HepG2 (cell line): ENCODE data around the gene EPHX1. TPM values are rescaled to one million over a fixed set of nuclear protein-coding genes. Genes with fewer than 3 reads are reported as not detected.

Source experiments
- ATAC-seq: fragments of 200-7000 bp; cut with Tn5 transposase; 3 replicates; pipeline ENCODE4 v1.9.1; 2020; ENCODE audit warnings: mild to moderate bottlenecking, moderate library complexity
- BruUV-seq: library from RNA; stranded (reverse); fragments of 400-500 nt; replicated peaks from 2 replicates; lab custom pipeline; 2021; lab: Mats Ljungman, UMichigan
- CTCF ChIA-PET: fragments of 300-600 bp; formaldehyde crosslinking; extraction: SDS; loops from one replicate; lab custom pipeline; 2021; ENCODE audit warnings: low total read pairs, inconsistent platforms, low intra/inter-chr PET ratio; lab: Yijun Ruan, JAX
- POLR2A ChIA-PET: fragments of 350-600 bp; sonication (Branson Sonifier 250); formaldehyde crosslinking; loops from one replicate; lab custom pipeline; 2020; ENCODE audit warnings: antibody characterized with exemption, inconsistent platforms; lab: Yijun Ruan, JAX
- DNase-seq: peaks from one replicate; pipeline ENCODE4 v3.0.0-alpha.2; 2015; ENCODE audit warnings: low spot score
- FAIRE-seq: peaks from 3 replicates; lab custom pipeline; 2011; peaks lifted over from hg19 to GRCh38; lab: Jason Lieb, UNC
- H2AFZ ChIP-seq: one replicate; pipeline ENCODE4 v1.6.1; 2011; ENCODE audit warnings: low read length, inconsistent platforms
- H3K27ac ChIP-seq: fragments of 300-600 bp; 3 replicates; pipeline ENCODE4 v1.8.0; 2011; ENCODE audit warnings: mixed run types, mild to moderate bottlenecking, mixed read lengths, low read length, inconsistent platforms; ENCODE audit not compliant: insufficient read depth; ENCODE audit errors: extremely low read length
- H3K27me3 ChIP-seq, 2 experiments: fragments of 200-600 bp in 1 of 2; 2 replicates in 1 of 2; 3 replicates in 1 of 2; pipeline versions ENCODE4 v1.6.0 to v1.8.0; 2011; ENCODE audit warnings: low read length in 2 of 2, mild to moderate bottlenecking in 2 of 2, moderate library complexity in 2 of 2, inconsistent platforms in 1 of 2; ENCODE audit not compliant: insufficient read depth in 2 of 2, control insufficient read depth in 1 of 2
- H3K36me3 ChIP-seq, 2 experiments: fragments of 200-600 bp in 1 of 2; replicated peaks in 1 of 2; 2 replicates in 1 of 2; 3 replicates in 1 of 2; pipeline versions ENCODE4 v1.5.1 to v1.8.0; 2011; ENCODE audit warnings: low read length in 2 of 2, inconsistent platforms in 1 of 2; ENCODE audit not compliant: insufficient read depth in 2 of 2, control insufficient read depth in 1 of 2
- H3K4me1 ChIP-seq: 2 replicates; pipeline ENCODE4 v1.5.1; 2012; ENCODE audit warnings: low read length, inconsistent platforms; ENCODE audit not compliant: insufficient read depth
- H3K4me2 ChIP-seq: 2 replicates; pipeline ENCODE4 v1.6.0; 2011; ENCODE audit warnings: low read depth, low read length, inconsistent platforms
- H3K4me3 ChIP-seq, 3 experiments: fragments of 200-600 bp in 1 of 3; sonication (generic), shearing (Covaris generic) in 1 of 3; replicated peaks in 1 of 3; 2 replicates each; pipeline ENCODE4 v1.5.1; 2011 to 2016; ENCODE audit warnings: low read length in 3 of 3, inconsistent platforms in 2 of 3, low read depth in 2 of 3, mild to moderate bottlenecking in 2 of 3, control low read depth in 1 of 3, mixed read lengths in 1 of 3; ENCODE audit not compliant: insufficient read depth in 1 of 3
- H3K79me2 ChIP-seq: one replicate; pipeline ENCODE4 v1.6.1; 2011; ENCODE audit warnings: low read length, inconsistent platforms; ENCODE audit not compliant: insufficient read depth
- H3K9ac ChIP-seq: 2 replicates; pipeline ENCODE4 v1.6.0; 2011; ENCODE audit warnings: mild to moderate bottlenecking, low read depth, low read length, inconsistent platforms; ENCODE audit not compliant: insufficient read depth
- H3K9me3 ChIP-seq: 2 replicates; pipeline ENCODE4 v1.5.1; 2012; ENCODE audit warnings: mild to moderate bottlenecking, low read length
- H4K20me1 ChIP-seq: 2 replicates; pipeline ENCODE4 v1.6.0; 2011; ENCODE audit warnings: inconsistent platforms, mild to moderate bottlenecking, low read length, moderate library complexity; ENCODE audit not compliant: insufficient read depth
- AGO2 ChIP-seq: fragments of 200-400 bp; formaldehyde crosslinking; optimal IDR thresholded peaks from 2 replicates; pipeline ENCODE3; 2017; ENCODE audit warnings: mild to moderate bottlenecking, low read depth, low read length, moderate library complexity
- GTF3A ChIP-seq: sonication (generic); formaldehyde crosslinking; conservative IDR thresholded peaks from 2 replicates; pipeline ENCODE4 v1.4.0; 2020; ENCODE audit warnings: mild to moderate bottlenecking, missing genetic modification reagents
- HOXA3 ChIP-seq: sonication (generic); formaldehyde crosslinking; IDR thresholded peaks from 2 replicates; pipeline ENCODE4 v1.5.0; 2020; ENCODE audit warnings: missing genetic modification reagents
- IKZF5 ChIP-seq: IDR thresholded peaks from 2 replicates; pipeline ENCODE4 v1.6.1; 2018; ENCODE audit warnings: missing genetic modification reagents, mild to moderate bottlenecking, missing compliant biosample characterization
- TOE1 ChIP-seq: sonication (generic); formaldehyde crosslinking; IDR thresholded peaks from 2 replicates; pipeline ENCODE4 v1.4.0; 2020; ENCODE audit warnings: mild to moderate bottlenecking, missing genetic modification reagents
- WGBS: methylation state at CpG from one replicate; pipeline ENCODE4 v1.1.6; 2017; ENCODE audit warnings: low lambda C conversion rate; 5-methylcytosine and 5-hydroxymethylcytosine counted together
- in situ Hi-C: cut with HindIII; loops from 2 replicates; pipeline ENCODE4 v1.10.0; 2017; ENCODE audit warnings: low pct_unique_long_range_greater_than_20kb; ENCODE audit not compliant: extremely low pct_ligation_motif_present
- intact Hi-C: fragments of 100-400 bp; cut with micrococcal nuclease; formaldehyde crosslinking; loops from one replicate; pipeline ENCODE4 v1.10.0; 2022; ENCODE audit not compliant: unreplicated experiment
- polyA plus RNA-seq, 8 experiments: library from polyadenylated mRNA; depleted of rRNA in 3 of 8; stranded (reverse) in 7 of 8; unstranded in 1 of 8; fragments of >200 nt; fragmentation: Illumina TruSeq in 4 of 8; extraction: Trizol in 4 of 8; gene quantifications; 2 replicates each; pipeline versions ENCODE4 v1.2.1 to v1.2.3, GENCODE V29; 2011 to 2016; ENCODE audit warnings: low read depth in 4 of 8, missing spikeins in 1 of 8, mixed read lengths in 1 of 8; ENCODE audit not compliant: insufficient read depth in 1 of 8
- total RNA-seq, 5 experiments: library from RNA; depleted of rRNA; stranded (reverse); fragments of >200 nt; fragmentation: Illumina TruSeq; extraction: Trizol; gene quantifications; 2 replicates each; pipeline ENCODE4 v1.2.3, GENCODE V29; 2016; ENCODE audit warnings: low read depth in 1 of 5
- TF ChIP-seq, protein P1 (sequence below): sonication (generic); formaldehyde crosslinking; IDR thresholded peaks from 2 replicates; pipeline ENCODE4 v1.4.0; 2020; ENCODE audit warnings: mild to moderate bottlenecking, missing genetic modification reagents

EPHX1 gene
- total and polyA plus RNA-seq, 2 of the 13 experiments (the other 11 are each of a cell fraction or from before 2014, with no cell fraction given): 27.7 to 36.5 TPM

- Histone ChIP-seq H3K4me2 (no peak overlapping the region), H3K79me2 (peaks cover 14% of the 10 kb centered on the region), H3K27ac (no peak overlapping the region), H2AFZ (no peak overlapping the region), H3K27me3 (no peaks in the 10 kb centered on the region), H3K9me3 (no peaks in the 10 kb centered on the region), H3K4me3 (no peak overlapping the region), H3K4me1 (peaks cover 32% of the 10 kb centered on the region), H4K20me1 (peaks cover 15% of the 10 kb centered on the region), H3K36me3 (peaks cover 13 to 58% of the 10 kb centered on the region in 2 experiments), H3K9ac (no peak overlapping the region)
- intact Hi-C loops (no loop called here), in situ Hi-C loops (no loop called here)
- ATAC-seq: no peak
- CTCF ChIA-PET: no interaction called here
- 93% methylated on average over 7 of the region's 11 CpGs for WGBS
- no peak for FAIRE-seq
- BruUV-seq: no TSS peak
- DNase-seq: no peak
- POLR2A ChIA-PET: interaction anchor here (1.6 kb wide), 1 partner anchor 8 kb away, joined by 6 read pairs; the partner anchor contains the start of gene TMEM63A
- TF ChIP-seq, protein P1, sequence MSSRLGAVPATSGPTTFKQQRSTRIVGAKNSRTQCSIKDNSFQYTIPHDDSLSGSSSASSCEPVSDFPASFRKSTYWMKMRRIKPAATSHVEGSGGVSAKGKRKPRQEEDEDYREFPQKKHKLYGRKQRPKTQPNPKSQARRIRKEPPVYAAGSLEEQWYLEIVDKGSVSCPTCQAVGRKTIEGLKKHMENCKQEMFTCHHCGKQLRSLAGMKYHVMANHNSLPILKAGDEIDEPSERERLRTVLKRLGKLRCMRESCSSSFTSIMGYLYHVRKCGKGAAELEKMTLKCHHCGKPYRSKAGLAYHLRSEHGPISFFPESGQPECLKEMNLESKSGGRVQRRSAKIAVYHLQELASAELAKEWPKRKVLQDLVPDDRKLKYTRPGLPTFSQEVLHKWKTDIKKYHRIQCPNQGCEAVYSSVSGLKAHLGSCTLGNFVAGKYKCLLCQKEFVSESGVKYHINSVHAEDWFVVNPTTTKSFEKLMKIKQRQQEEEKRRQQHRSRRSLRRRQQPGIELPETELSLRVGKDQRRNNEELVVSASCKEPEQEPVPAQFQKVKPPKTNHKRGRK (CRISPR knock-in tag): no peak
- peak; percentile 34 for TF ChIP-seq AGO2
Observed at GRCh38 chr1:225874431-225874830, 64.5 kb downstream of the EPHX1 start.

DNA sequence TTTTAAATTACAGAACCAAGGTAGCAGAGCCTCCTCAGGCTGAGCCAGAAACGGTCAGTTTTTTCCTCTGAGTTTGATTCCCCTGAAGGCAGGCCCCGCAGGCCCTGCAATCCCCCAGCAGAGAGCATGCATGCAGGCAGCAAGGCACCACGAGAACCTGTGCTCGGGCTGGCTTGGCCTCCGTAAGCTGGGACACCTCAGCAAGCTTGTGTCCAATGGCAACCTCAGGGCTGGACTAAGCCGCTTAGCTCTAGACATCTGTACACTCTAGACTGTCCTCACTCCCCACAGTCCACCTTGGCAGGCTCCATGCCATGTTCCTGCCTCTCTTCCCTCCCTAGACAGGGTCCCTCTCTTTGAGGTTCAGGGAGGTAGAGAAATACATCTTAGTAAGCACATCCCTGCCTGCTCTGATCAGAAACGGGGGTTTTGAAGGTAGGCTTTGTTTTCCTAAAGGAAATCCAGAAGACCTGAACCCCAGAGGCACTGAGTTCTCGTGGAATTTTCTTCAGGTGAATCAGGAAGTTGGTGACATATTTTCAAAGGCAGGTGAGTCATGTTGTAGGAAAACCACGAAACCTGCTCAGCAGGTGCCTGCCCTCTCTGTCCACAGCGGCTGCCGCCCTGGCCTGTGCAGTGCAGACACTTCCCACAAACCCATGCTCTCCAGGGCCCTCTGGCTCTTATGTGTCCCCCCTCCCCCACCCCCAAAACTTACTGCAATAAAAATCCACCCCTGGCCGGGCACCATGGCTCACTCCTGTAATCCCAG lies 65.3 kb downstream of the EPHX1 start:
- peaks cover 40% of the 10 kb centered on the region for H3K4me1 ChIP-seq
- intact Hi-C loops: loop anchor here (5.0 kb wide), 1 partner anchor 37 kb away; no protein-coding TSS in a partner anchor
- no peak for TF ChIP-seq GTF3A (CRISPR knock-in tag)
- no peak for TF ChIP-seq HOXA3 (CRISPR knock-in tag)
- no peak for TF ChIP-seq TOE1 (CRISPR knock-in tag)
- no peak for TF ChIP-seq IKZF5 (CRISPR knock-in tag)
- TF ChIP-seq, all 625 proteins: peak for 0
- WGBS: 94% methylated on average over 8 of the region's 12 CpGs
- Histone ChIP-seq H3K79me2 (peaks cover 22% of the 10 kb centered on the region), H3K4me3 (no peak overlapping the region), H3K27ac (no peak overlapping the region), H3K9me3 (no peaks in the 10 kb centered on the region), H2AFZ (no peak overlapping the region), H3K27me3 (no peaks in the 10 kb centered on the region), H3K36me3 (peaks cover 12 to 57% of the 10 kb centered on the region in 2 experiments), H4K20me1 (peaks cover 20% of the 10 kb centered on the region), H3K9ac (no peak overlapping the region), H3K4me2 (no peak overlapping the region)
- DNase-seq (no peak), FAIRE-seq (no peak), ATAC-seq (no peak)
- ChIA-PET CTCF (no interaction called here), POLR2A (interaction anchor here (1.1 kb wide), 1 partner anchor 49 kb away, joined by 3 read pairs; the partner anchor contains the start of gene PYCR2)
- in situ Hi-C loops: no loop called here
- no TSS peak for BruUV-seq
